ENCODE results near the gene PIR.

DNA sequence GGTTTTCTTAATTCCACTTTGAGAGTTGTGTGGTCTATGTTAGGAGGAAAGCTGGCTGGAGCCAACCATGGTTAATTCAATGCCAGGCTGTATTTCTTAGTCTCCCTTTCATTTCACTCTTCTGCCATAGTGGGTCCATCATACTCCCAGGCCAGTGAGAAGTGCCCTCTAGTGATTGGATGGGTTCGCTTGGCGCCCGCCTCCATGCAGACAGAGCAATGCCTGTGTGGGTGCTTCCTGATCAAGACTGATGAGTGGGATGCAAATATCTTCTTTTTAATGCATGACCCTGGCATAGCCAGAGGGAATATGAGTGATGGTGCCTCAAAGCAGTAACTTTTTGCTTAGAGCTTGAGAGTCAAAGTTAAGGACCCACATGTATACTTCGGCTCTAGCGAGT lies 13.9 kb upstream of the PIR start:
- TF ChIP-seq POLR2A (IDR thresholded peaks at IDR 0.05), result no peak
- TF ChIP-seq, protein P1, sequence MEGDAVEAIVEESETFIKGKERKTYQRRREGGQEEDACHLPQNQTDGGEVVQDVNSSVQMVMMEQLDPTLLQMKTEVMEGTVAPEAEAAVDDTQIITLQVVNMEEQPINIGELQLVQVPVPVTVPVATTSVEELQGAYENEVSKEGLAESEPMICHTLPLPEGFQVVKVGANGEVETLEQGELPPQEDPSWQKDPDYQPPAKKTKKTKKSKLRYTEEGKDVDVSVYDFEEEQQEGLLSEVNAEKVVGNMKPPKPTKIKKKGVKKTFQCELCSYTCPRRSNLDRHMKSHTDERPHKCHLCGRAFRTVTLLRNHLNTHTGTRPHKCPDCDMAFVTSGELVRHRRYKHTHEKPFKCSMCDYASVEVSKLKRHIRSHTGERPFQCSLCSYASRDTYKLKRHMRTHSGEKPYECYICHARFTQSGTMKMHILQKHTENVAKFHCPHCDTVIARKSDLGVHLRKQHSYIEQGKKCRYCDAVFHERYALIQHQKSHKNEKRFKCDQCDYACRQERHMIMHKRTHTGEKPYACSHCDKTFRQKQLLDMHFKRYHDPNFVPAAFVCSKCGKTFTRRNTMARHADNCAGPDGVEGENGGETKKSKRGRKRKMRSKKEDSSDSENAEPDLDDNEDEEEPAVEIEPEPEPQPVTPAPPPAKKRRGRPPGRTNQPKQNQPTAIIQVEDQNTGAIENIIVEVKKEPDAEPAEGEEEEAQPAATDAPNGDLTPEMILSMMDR (IDR thresholded peaks at IDR 0.05), result no peak
